Endometrial microvascular endothelial cells (primary cell): ENCODE measurements around the gene GPN1. TPM values are rescaled to one million over a fixed set of nuclear protein-coding genes. Genes with fewer than 3 reads are reported as not detected.

Source experiments
- total RNA-seq: library from RNA; depleted of rRNA; stranded (reverse); fragments of >200 nt; gene quantifications from one replicate; pipeline ENCODE4 v1.2.3, GENCODE V29; 2015; ENCODE audit errors: inconsistent ontology term

Gene GPN1
- total RNA-seq, 1 donor from 2014 or later: 43.9 TPM

Other genes starting within 250 kb of the GPN1 start
- 4.4 TPM for gene ZNF513, start 248.3 kb upstream of the GPN1 start, total RNA-seq
- gene PPM1G, start 219.5 kb upstream of the GPN1 start, total RNA-seq: 156 TPM
- 111 TPM for gene NRBP1, start 200.4 kb upstream of the GPN1 start, total RNA-seq
- not detected for gene KRTCAP3, start 186.7 kb upstream of the GPN1 start, total RNA-seq
- gene IFT172, start 139.3 kb upstream of the GPN1 start, total RNA-seq: 26.6 TPM
- 24.8 TPM for gene FNDC4, start 133.8 kb upstream of the GPN1 start, total RNA-seq
- gene GCKR, start 132.2 kb upstream of the GPN1 start, total RNA-seq: 2.6 TPM
- 70.3 TPM for gene ZNF512, start 46.0 kb upstream of the GPN1 start, total RNA-seq
- gene CCDC121, start within 50 bp of the GPN1 start, total RNA-seq: 1.4 TPM
- 18.0 TPM for gene SUPT7L, start 34.6 kb downstream of the GPN1 start, total RNA-seq
- 30.3 TPM for gene SLC4A1AP, start 34.8 kb downstream of the GPN1 start, total RNA-seq
- gene MRPL33, start 142.7 kb downstream of the GPN1 start, total RNA-seq: 126 TPM